Natural killer cell treated with Interleukin-12 subunit alpha and Interleukin-12 subunit beta and Interleukin-15 and Interleukin-18, amount 100 ng/mL, for 72 hours (primary cell): ENCODE data around the gene BAMBI. TPM values are rescaled to one million over a fixed set of nuclear protein-coding genes. Genes with fewer than 3 reads are reported as not detected.
"Not testable (repeated sequence)": the region's sequence is repeated elsewhere in the genome, so short reads cannot be mapped to it uniquely, and the experiment has no call there.

Source experiments
- ATAC-seq, 2 donors: fragments of 150-1000 bp; cut with Tn5 transposase in 1 of 2; sonication (Bioruptor Pico), chemical (Tn5 transposase) in 1 of 2; 2 replicates each; pipeline ENCODE4 v1.10.0; 2021
- DNase-seq: peaks from one replicate; pipeline ENCODE4 v3.0.0; 2022; ENCODE audit warnings: low spot score
- H3K27ac Mint-ChIP-seq, 2 donors: 1 replicate in 1 of 2; 2 replicates in 1 of 2; pipeline ENCODE4 v1.8.0; 2022; ENCODE audit warnings: mixed read lengths in 2 of 2, mild to moderate bottlenecking in 1 of 2, moderate library complexity in 1 of 2
- H3K27me3 Mint-ChIP-seq, 2 donors: 1 replicate in 1 of 2; 2 replicates in 1 of 2; pipeline ENCODE4 v1.8.0; 2022; ENCODE audit warnings: mixed read lengths in 2 of 2
- H3K36me3 Mint-ChIP-seq: one replicate; pipeline ENCODE4 v1.8.0; 2022; ENCODE audit warnings: mixed read lengths
- H3K4me1 Mint-ChIP-seq, 2 donors: 1 replicate in 1 of 2; 2 replicates in 1 of 2; pipeline ENCODE4 v1.8.0; 2022; ENCODE audit warnings: low read depth in 2 of 2, mixed read lengths in 2 of 2, mild to moderate bottlenecking in 1 of 2
- H3K4me3 Mint-ChIP-seq: one replicate; pipeline ENCODE4 v1.8.0; 2022; ENCODE audit warnings: mixed read lengths
- H3K9me3 Mint-ChIP-seq: 2 replicates; pipeline ENCODE4 v1.8.0; 2022; ENCODE audit warnings: mixed read lengths
- total RNA-seq, 2 donors: library from RNA; stranded (reverse); gene quantifications; one replicate each; pipeline ENCODE4 v1.2.3, GENCODE V29; 2022

BAMBI gene
- total RNA-seq = under 1 TPM in 1 of 2 donors, not detected in 1; 0.14 TPM

GRCh38 chr10:28676968-28677887 lies at the start of gene BAMBI:
TSS of gene BAMBI (plus strand) at chr10:28677521. CDS start at chr10:28677898, 377 bp downstream.
- Mint-ChIP-seq H3K36me3 (no peaks in the 10 kb centered on the region), H3K4me1 (peaks cover 18 to 24% of the 10 kb centered on the region in 2 donors), H3K27me3 (peaks cover 28 to 65% of the 10 kb centered on the region in 2 donors), H3K4me3 (peak within 1 kb of the TSS; percentile 74), H3K9me3 (no peaks in the 10 kb centered on the region), H3K27ac (peak within 1 kb of the TSS in 1 of 2 donors; percentile 8)
- ATAC-seq = peak; percentile 99 to 100
- peak; percentile 93 for DNase-seq

DNA sequence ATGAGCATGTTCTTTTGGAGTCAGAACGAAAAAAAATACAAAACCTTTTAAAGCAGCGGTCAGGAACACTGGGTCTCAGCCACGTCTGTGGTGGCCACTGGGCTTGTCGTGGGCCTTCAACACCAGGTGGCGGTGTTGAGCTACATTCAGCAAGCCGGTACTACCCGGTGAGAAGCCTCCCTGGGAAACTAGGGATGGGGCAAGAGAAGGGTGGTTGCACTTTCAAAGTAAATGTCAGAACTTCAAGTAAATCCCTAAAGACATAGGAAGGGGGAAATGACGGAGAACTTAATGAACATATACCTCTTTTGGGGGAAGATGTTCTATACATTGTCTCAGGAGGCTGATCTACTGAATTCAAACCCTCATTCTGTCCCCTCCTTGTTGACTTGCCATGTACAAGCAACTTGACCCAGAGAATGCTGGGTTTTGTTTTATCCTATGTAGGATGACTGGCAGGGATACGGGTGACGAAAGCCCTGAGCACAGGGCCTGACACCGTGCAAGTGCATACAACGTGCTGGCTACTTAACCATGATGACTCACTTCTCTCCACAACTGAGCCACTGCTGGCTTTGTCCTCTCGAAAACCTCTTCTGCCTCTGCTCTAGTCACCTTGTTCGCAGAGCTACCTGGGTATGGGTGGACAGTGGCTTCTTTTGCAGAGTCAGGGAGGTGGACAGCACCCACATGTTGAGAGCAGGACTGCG lies 49.0 kb upstream of the BAMBI start:
- peaks cover 11 to 15% of the 10 kb centered on the region in 2 donors for H3K27me3 Mint-ChIP-seq
- peak; percentile 69 for DNase-seq
- H3K4me3 Mint-ChIP-seq = no peak overlapping the region
- peaks cover 14 to 22% of the 10 kb centered on the region in 2 donors for H3K4me1 Mint-ChIP-seq
- H3K9me3 Mint-ChIP-seq = no peaks in the 10 kb centered on the region
- no peak overlapping the region for H3K27ac Mint-ChIP-seq
- peak; percentile 78 to 89 for ATAC-seq
- H3K36me3 Mint-ChIP-seq = no peaks in the 10 kb centered on the region

DNA sequence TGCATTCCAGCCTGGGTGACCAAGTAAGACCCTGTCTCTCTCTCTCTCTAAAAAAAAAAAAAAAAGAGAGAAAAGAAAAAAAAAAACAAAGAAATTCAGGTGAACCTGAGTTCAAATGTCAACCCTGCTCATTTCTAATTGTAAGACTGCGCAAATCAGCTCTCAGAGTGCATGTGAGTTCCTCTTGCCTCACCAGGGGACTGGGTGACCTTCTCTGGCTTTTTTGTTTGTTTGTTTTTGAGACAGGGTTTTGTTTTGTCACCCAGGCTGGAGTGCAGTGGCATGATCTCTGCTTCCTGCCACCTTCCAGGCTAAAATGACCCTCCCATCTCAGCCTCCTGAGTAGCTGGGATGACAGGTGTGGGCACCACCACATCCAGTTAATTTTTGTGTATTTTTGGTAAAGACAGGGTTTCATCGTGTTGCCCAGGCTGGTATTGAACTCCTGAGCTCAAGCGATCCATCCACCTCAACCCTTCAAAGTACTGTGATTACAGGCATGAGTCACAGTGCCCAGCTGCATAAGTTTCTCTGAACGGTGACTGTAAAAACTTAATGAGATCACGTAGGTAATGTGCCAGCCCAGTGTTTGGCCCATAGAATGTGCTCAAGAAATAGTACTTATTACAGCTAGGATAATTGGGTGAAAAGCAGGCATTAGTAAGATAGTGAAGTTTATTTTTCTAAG lies 45.3 kb upstream of the BAMBI start:
- Mint-ChIP-seq H3K27ac (no peak overlapping the region), H3K36me3 (no peaks in the 10 kb centered on the region), H3K9me3 (no peaks in the 10 kb centered on the region), H3K27me3 (peaks cover 24 to 39% of the 10 kb centered on the region in 2 donors), H3K4me3 (no peak overlapping the region), H3K4me1 (peaks cover 7% of the 10 kb centered on the region in 2 donors)
- DNase-seq (no peak), ATAC-seq (no peak)

GRCh38 chr10:28632584-28632945 lies 44.8 kb upstream of the BAMBI start:
- peaks cover 24 to 39% of the 10 kb centered on the region in 2 donors for H3K27me3 Mint-ChIP-seq
- no peak overlapping the region for H3K4me3 Mint-ChIP-seq
- H3K36me3 Mint-ChIP-seq = no peaks in the 10 kb centered on the region
- ATAC-seq = no peak
- H3K9me3 Mint-ChIP-seq = no peaks in the 10 kb centered on the region
- peaks cover 7% of the 10 kb centered on the region in 2 donors for H3K4me1 Mint-ChIP-seq
- no peak overlapping the region for H3K27ac Mint-ChIP-seq
- DNase-seq = no peak

- H3K4me3 Mint-ChIP-seq = no peak overlapping the region
- H3K27ac Mint-ChIP-seq = no peak overlapping the region
- H3K36me3 Mint-ChIP-seq = no peaks in the 10 kb centered on the region
- ATAC-seq (no peak), DNase-seq (no peak)
- peaks cover 24 to 39% of the 10 kb centered on the region in 2 donors for H3K27me3 Mint-ChIP-seq
- no peaks in the 10 kb centered on the region for H3K9me3 Mint-ChIP-seq
- peaks cover 0 to under 1% of the 10 kb centered on the region in 2 donors for H3K4me1 Mint-ChIP-seq
Observed at GRCh38 chr10:28633750-28634149, 43.6 kb upstream of the BAMBI start.

GRCh38 chr10:28637346-28637745 lies 40.0 kb upstream of the BAMBI start:
- Mint-ChIP-seq H3K4me1 (no peaks in the 10 kb centered on the region), H3K9me3 (no peaks in the 10 kb centered on the region), H3K4me3 (no peak overlapping the region), H3K36me3 (no peaks in the 10 kb centered on the region), H3K27ac (no peak overlapping the region), H3K27me3 (peaks cover 14 to 35% of the 10 kb centered on the region in 2 donors)
- DNase-seq (no peak), ATAC-seq (no peak)

DNA sequence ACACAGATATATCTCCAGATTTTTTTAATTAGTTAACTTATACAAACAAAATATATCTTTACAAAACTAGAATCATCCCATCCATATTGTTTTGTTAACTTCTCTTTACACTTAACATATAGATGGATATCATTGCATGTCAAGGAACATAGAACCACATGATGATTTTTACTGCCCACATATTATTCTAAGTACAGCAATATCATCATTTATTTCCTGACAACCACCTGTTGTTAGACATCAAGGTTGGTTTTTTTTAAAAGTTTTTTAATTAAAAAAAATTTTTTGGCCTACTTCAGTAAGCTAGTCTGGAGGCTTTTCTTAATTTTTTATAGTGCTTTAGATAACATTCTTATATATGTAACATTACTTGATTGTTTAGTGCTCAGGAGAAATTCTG lies 38.9 kb upstream of the BAMBI start:
- DNase-seq (no peak), ATAC-seq (no peak)
- no peak overlapping the region for H3K27ac Mint-ChIP-seq
- H3K4me3 Mint-ChIP-seq = no peak overlapping the region
- no peaks in the 10 kb centered on the region for H3K36me3 Mint-ChIP-seq
- H3K9me3 Mint-ChIP-seq = no peaks in the 10 kb centered on the region
- H3K27me3 Mint-ChIP-seq = peaks cover 15 to 38% of the 10 kb centered on the region in 2 donors
- H3K4me1 Mint-ChIP-seq = no peaks in the 10 kb centered on the region

DNA sequence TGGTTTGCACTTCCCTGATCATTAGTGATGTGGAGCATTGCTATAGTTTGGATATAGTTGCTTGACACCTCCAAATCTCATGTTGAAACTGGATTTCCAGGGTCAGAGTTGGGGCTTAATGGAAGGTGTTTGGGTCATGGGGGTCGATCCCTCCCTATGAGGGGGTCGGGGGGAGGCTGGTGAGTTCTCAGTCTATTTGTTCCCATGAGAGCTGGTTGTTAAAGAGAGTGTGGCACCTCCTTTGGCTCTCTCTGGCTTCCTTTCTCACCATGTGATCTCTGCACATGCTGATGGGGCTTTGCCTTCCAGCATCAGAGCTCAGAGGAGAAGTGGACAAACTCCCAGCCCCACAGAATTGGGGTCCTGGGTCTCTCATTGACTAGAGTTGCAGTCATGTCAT lies 36.8 kb upstream of the BAMBI start:
- Mint-ChIP-seq H3K4me1 (peaks cover 3 to 7% of the 10 kb centered on the region in 2 donors), H3K9me3 (no peaks in the 10 kb centered on the region), H3K27me3 (peaks cover 4 to 18% of the 10 kb centered on the region in 2 donors), H3K27ac (no peak overlapping the region), H3K36me3 (no peaks in the 10 kb centered on the region), H3K4me3 (no peak overlapping the region)
- ATAC-seq (no peak), DNase-seq (no peak)

- DNase-seq (no peak), ATAC-seq (no peak)
- H3K4me1 Mint-ChIP-seq = peaks cover 3 to 7% of the 10 kb centered on the region in 2 donors
- H3K9me3 Mint-ChIP-seq = no peaks in the 10 kb centered on the region
- H3K36me3 Mint-ChIP-seq = no peaks in the 10 kb centered on the region
- no peak overlapping the region for H3K4me3 Mint-ChIP-seq
- H3K27ac Mint-ChIP-seq = no peak overlapping the region
- H3K27me3 Mint-ChIP-seq = peaks cover 19 to 33% of the 10 kb centered on the region in 2 donors
Observed at GRCh38 chr10:28644647-28645046, 32.7 kb upstream of the BAMBI start.

GRCh38 chr10:28652106-28652505 lies 25.2 kb upstream of the BAMBI start:
- no peaks in the 10 kb centered on the region for H3K36me3 Mint-ChIP-seq
- H3K27me3 Mint-ChIP-seq = peaks cover 19 to 24% of the 10 kb centered on the region in 2 donors
- H3K27ac Mint-ChIP-seq = no peak overlapping the region
- H3K4me1 Mint-ChIP-seq = no peaks in the 10 kb centered on the region
- H3K4me3 Mint-ChIP-seq = no peak overlapping the region
- DNase-seq (no peak), ATAC-seq (no peak)
- no peaks in the 10 kb centered on the region for H3K9me3 Mint-ChIP-seq

GRCh38 chr10:28652703-28653102 lies 24.6 kb upstream of the BAMBI start:
- H3K4me3 Mint-ChIP-seq = no peak overlapping the region
- peaks cover 14 to 21% of the 10 kb centered on the region in 2 donors for H3K27me3 Mint-ChIP-seq
- no peaks in the 10 kb centered on the region for H3K36me3 Mint-ChIP-seq
- DNase-seq (no peak), ATAC-seq (no peak)
- H3K9me3 Mint-ChIP-seq = no peaks in the 10 kb centered on the region
- H3K4me1 Mint-ChIP-seq = no peaks in the 10 kb centered on the region
- no peak overlapping the region for H3K27ac Mint-ChIP-seq

- not testable (repeated sequence) for H3K4me3 Mint-ChIP-seq, H3K4me1 Mint-ChIP-seq, DNase-seq, H3K27ac Mint-ChIP-seq, H3K9me3 Mint-ChIP-seq, H3K36me3 Mint-ChIP-seq, ATAC-seq
- peaks cover 5 to 14% of the 10 kb centered on the region in 2 donors for H3K27me3 Mint-ChIP-seq
Observed at GRCh38 chr10:28658824-28659223, 18.5 kb upstream of the BAMBI start.

DNA sequence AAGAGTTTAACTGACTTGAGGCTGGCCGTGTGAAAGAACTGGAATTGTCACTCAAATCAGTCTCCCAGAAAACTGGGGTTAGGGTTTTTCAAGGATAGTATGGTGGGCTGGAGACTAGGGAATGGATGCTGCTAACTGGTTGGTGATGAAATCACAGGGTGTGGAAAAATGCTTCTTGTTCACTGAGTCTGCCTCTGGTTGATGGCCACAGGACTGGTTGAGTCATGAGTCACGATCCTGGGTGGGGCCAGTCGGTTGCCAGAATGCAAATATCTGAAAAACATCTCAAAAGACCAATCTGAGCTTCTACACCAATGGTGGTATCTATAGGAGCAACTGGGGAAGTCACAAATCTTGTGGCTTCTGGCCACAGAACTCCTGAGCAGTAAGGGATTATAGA lies 16.3 kb upstream of the BAMBI start:
- H3K27ac Mint-ChIP-seq = no peak overlapping the region
- no peaks in the 10 kb centered on the region for H3K9me3 Mint-ChIP-seq
- DNase-seq (no peak), ATAC-seq (no peak)
- no peaks in the 10 kb centered on the region for H3K36me3 Mint-ChIP-seq
- H3K27me3 Mint-ChIP-seq = peaks cover 11 to 22% of the 10 kb centered on the region in 2 donors
- H3K4me1 Mint-ChIP-seq = peaks cover 0 to 4% of the 10 kb centered on the region in 2 donors
- H3K4me3 Mint-ChIP-seq = no peak overlapping the region
